ENCODE measurements around the gene PAGR1.

- TF ChIP-seq ZNF792 (CRISPR knock-in tag; IDR thresholded peaks at IDR 0.05) (no peak), CSRNP2 (CRISPR knock-in tag; conservative IDR thresholded peaks at IDR 0.05; ENCODE audit: low read depth) (no peak), ZNF318 (CRISPR knock-in tag; IDR thresholded peaks at IDR 0.05) (no peak)
Observed at GRCh38 chr16:29836623-29837022, 20.7 kb downstream of the PAGR1 start.

Measured in HepG2 (cell line).